HG03175 (cell line): ENCODE results near the gene KIAA0319L.
"Not testable (repeated sequence)": the region's sequence is repeated elsewhere in the genome, so short reads cannot be mapped to it uniquely, and the experiment has no call there.

ENCODE experiments used
- ATAC-seq: cut with Tn5 transposase; IDR thresholded peaks from one replicate; pipeline ENCODE4 v1.9.1; 2021; ENCODE audit warnings: mild to moderate bottlenecking, moderate library complexity; ENCODE audit not compliant: unreplicated experiment

KIAA0319L gene

DNA sequence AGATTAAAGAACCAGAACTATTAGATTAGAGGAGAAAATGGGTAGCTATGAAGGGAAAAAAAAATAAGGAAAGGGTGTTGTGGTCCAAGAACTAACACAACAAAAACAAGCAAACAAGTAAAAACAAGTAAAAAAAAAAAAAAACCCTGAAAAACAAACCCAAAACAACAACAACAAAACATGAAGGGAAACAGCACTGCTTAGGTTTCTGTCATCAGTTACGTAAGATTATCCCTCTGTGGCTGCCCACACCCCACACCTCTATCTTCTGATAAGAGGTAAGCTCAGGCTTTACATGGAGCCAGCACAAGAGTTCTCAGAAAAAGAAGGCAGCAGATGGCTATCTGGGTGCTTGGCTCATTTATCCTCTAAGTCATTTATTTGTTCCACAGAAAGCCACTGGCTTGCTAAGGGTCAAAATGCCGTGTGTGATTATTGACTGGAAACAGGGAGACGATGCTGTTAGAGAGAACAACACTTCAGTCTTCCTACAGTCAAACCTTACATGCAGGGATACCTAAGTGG is 57.5 kb downstream of the KIAA0319L start:
- ATAC-seq, result no peak

DNA sequence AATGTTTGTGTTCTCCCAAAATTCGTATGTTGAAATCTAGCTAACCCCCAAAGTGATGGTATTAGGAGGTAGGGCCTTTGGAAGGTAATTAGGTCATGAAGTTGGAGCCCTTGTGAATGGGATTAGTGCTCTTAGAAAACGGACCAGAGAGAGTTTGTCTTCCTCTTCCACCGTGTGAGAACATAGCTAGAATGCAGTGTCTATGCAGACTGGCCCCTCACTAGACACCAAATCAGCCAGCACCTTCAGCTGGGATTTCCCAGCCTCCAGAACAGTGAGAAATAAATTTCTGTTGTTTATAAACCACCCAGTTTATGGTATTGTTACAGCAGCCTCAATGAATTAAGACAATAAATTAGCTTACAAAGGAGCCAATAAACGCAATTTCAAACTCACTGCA is 58.0 kb downstream of the KIAA0319L start:
- ATAC-seq, result no peak

DNA sequence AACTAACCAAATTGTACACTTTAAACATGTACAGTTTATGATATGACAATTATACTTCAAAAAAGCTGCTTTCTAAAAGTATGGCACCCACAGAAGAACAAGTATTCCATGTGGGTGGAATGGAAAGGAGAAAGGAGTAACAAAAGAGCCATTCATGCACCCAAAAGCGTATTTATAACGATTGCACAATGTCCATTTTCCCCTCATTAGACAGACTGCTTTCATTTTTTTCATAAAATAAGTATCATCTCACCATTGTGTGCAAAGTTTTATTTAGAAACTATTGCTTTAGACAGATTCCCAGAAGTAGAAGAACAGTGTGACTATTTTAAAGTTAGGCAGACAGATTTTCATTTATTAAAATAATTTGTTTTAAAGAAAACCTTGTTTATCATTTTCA is 59.6 kb downstream of the KIAA0319L start:
- no peak for ATAC-seq

DNA sequence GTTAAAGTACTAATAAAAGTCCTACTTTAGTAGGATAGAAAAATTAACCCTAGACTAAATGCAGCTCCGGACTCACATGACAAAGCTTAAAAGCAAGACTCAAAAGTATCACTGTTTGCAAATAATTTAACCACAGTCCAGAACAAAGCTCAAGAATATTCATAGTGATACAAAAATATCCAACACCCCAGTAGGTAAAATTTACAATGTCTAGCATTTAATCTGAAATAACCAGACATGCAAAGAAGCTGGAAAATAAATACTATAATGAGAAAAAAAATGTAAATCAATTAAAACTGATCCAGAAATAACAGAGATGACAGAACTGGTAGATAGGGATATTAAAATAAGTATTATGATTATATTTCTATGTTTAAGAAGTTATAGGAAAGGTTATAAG is 67.0 kb downstream of the KIAA0319L start:
- ATAC-seq, result no peak

DNA sequence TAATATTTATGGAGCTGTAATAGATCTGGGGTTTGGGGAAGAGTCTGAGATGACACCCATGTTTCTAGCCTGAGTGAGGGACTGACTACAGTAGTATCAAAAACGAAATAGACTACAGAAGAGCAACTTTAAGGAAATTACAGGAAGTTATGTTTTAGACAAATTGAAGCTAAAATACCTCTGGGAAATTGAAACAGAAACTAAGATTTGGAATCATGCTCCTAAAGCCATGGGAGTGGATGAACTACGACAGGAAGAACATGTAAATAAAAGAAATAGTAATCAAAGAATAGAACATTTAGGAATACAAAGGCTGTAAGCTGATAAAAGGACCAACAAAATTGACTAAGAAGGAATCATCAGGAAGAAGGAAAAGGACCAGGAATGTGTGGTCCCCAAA is 68.9 kb downstream of the KIAA0319L start:
- no peak for ATAC-seq

DNA sequence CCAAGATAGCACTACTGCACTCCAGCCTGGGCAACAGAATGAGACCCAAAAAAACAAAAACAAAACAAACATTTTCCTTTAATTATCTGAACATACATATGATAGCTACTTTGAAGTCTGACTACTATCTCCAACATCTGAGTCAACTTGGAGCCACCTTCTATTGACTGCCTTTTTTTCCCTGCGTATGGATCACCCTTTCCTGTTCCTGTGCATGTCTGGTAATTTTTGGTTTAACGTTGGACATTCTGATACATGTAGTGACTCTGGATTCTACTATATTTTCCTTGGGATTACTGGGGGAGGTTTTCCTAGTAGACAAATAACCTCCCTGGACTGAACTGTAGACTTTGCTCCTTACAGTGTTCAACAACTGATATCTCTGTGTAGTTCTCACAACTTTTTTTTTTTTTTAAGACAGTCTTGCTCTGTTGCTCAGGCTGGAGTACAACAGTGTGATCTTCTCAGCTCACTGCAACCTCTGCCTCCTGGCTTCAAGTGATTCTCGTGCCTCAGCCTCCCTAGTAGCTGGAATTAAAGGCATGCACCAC is 70.3 kb downstream of the KIAA0319L start:
- ATAC-seq, result no peak

DNA sequence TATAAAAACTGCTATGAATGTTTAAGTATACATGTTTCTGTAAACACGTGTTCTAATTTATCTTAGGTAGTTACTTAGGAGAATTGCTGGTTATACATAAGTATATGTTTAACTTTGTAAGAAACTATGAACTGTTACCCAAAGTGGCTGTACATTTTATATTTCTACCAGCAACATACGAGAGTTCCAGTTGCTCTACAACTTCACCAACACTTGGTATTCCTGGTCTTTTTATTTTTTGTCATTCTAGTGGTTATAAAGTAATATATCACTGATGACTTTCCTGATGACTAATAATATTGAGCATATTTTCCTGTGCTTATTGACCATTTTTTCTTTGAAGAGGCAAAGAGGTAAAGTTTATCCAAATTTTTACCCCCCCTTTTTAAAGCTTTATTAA is 76.0 kb downstream of the KIAA0319L start:
- ATAC-seq, result no peak

DNA sequence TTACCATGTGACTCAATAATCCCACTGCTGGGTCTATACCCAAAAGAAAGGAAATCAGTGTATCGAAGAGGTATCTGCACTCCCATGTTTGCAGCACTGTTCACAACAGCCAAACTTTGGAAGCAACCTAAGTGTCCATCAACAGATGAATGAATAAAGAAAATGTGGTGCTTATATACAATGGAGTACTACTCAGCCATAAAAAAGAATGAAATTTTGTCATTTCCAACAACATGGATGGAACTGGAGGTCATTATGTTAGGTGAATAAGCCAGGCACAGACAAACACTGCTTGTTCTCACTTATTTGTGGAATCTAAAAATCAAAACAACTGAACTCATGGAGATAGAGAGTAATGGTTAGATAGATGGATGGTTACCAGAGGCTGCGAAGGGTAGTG is 79.3 kb downstream of the KIAA0319L start:
- ATAC-seq, result no peak

DNA sequence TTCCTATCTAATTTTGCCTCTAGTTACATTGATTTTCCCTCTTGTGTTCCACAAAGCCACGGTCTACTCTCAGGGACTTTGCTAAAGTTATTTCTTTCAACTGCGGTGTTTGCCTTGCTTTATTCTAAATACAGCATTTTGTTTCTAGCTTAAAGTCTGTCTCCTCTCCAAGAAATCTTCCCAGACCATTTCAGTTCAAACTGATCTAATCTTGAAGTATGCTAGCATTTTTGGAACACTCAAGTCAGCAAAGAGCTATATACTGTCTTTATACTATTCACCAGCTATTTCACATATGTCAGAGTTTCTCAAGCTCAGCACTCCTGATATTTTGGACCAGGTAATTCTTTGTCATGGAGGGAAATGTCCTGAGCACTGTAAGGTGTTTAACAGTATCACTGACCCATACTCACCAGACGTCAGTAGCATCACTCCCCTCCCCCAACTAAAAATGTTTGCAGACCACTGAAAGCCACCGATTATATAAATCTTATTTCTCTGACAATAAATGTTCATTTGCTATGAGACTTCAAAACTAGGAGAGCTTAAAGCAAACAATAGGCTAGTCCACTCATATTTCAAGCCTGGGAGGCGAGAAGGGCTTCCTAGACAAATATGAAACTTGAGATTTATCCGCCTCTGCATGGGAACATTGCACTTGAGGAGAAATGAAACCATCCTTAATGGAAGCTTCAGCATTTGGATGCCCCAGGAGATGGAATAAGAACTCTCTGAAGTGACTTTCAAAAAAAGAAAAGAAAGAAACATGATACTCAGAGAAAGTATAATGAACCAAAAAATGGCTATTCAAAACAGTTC is 81.1 kb downstream of the KIAA0319L start:
- no peak for ATAC-seq

DNA sequence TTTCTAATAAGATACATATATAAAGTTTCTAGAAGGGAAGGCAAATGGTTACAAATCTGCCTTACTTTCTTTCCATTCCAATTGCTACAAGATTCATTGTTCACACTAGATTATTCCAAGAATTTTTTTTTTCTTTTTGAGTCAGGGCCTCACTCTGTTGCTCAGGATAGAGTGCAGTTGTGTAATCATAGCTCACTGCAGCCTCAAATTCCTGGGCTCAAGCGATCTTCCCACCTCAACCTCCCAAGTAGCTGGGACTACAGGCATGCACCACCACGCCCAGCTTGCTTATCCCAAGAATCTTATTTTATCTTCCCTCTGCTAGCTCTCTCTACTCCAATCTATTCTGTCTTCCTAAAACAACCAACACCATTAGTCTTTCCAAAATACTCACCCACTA is 81.8 kb downstream of the KIAA0319L start:
- no peak for ATAC-seq

DNA sequence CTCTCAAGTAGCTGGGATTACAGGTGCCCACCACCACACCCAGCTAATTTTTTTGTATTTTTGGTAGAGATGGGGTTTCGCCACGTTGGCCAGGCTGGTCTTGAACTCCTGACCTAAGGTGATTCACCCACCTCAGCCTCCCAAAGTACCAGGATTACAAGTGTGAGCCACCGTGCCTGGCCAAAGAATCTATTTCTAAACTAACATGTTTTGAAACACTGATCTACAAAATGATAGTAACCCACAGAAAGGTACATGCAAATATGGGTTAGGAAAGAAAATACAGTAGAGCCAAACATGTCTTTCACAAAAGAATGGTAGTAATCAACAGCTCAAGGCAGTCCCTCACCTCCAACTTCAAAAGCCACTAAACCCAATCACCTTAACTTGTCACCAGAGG is 84.0 kb downstream of the KIAA0319L start:
- not testable (repeated sequence) for ATAC-seq

DNA sequence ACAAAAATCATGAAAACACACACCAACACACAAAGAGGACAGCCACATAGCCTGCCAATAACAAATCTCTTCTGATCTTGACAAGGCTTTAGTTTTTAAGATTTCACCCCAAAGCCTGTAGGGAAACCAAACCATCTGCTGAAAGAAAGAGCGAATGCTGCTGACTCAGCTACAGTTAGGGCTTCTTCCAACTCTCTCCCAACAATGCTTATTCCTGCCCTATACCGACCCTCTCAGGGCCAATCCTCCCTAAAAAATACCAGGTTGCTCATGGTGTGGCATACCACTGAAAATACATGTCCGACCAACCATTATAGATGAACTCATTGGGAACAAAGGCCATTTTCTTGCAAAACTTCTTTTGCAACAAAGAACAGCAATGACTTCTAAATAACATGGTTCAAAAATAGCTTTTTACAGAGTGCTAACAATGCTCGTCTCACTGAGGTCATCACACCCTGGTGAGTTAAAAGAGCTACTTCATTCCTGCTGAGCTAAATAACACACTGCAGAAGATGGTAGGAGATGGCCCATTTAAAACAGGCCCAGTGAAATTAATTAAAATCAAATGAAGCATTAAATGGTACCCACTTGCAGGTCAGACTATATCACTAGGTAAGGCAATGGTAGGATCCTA is 86.1 kb downstream of the KIAA0319L start:
- no peak for ATAC-seq

DNA sequence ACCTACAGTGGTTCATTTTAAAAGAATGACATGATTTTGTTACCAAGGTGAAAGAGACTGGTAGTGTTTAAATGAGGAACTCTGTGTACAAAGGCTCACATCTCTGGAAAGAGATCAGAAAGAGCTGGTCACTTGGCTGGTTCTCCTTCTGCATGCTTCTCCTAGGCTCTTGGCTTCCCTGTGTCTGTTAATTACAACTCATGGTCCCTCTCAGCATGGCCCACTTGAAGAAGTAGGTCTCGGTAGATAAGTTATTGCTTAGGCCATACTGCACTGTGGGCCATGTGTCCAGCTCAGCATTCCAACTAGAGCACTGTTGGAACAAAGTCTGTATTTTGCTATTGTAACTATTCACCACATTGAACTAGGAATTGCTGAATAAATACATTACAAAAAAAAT is 91.1 kb downstream of the KIAA0319L start:
- ATAC-seq, result no peak

DNA sequence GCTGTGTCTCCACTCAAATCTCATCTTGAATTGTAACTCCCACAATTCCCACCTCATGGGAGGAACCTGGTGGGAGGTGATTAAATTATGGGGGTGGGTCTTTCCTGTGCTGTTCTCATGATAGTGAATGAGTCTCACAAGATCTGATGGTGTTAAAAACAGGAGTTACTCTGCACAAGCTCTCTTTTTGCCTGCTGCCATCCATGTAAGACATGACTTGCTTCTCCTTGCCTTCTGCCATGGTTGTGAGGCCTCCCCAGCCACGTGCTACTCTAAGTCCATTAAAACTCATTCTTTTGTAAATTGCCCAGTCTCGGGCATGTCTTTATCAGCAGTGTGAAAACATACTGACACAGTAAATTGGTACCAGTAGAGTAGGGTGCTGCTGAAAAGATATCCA is 93.5 kb downstream of the KIAA0319L start:
- ATAC-seq, result not testable (repeated sequence)

DNA sequence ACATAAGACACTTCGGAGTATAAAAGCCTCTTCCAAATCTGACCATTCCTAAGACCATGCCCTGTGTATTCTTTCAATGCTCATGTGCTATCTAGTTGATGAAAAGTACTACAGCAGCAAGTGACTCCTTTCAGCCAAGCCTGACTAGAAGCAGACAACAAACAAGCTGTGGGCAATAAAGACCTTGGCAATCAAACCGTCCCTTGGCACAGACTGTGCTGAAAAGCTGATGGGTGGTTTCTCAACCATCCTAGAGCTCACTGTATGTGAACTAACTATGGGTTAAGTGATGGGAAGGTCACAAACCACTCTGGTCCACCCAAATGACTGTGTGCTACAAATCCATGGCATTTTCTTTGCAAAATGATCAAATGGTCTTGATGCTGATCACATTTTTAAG is 94.0 kb downstream of the KIAA0319L start:
- ATAC-seq, result no peak

DNA sequence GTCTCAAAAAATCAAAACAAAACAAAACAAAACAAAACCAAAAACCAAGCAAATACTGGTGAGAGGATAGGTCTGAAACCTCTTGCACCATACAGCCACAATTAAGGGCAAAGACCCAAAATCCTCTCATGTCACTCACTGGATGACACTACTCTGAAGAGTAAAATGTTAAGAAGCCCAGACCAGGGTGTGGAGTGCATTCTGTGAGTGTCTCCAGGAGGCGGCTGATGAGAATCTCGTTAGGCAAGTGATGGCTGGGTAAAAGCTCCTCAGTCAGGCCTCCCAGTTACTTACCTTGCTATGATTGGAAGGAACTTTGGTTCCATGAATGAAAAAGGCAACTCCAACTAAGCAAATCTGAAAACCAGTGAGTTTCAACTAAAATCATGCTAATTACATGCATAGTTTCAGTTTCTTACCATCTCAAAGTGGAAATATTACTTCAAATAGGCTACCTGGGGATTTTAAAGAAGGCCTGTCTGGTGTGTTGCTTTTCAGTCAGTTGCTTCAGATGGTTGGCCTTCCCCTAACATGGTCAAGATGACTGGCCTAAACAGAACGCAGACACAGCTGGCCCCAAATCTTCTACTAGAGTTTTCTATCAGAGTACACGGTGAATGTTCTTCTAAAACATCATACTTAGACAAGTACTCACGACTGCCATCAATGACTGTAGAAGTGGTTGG is 95.1 kb downstream of the KIAA0319L start:
- no peak for ATAC-seq

DNA sequence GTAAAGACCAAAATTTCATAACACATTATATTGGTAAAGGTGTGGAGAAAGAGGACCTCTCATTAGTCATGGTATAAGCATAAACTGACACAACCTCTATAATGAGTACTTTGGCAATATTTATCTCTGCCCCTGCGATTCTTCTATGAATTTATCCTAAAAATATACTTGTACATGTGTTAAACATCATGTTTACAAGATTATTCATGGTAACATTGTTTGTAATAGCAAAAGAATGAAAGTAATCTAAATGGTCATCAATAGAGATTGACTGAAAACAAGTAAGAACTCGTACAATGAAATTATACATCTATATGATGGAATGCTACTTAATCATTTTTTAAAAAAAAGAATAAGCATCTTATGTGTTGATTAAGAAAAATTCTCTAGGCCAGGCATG is 96.4 kb downstream of the KIAA0319L start:
- no peak for ATAC-seq

DNA sequence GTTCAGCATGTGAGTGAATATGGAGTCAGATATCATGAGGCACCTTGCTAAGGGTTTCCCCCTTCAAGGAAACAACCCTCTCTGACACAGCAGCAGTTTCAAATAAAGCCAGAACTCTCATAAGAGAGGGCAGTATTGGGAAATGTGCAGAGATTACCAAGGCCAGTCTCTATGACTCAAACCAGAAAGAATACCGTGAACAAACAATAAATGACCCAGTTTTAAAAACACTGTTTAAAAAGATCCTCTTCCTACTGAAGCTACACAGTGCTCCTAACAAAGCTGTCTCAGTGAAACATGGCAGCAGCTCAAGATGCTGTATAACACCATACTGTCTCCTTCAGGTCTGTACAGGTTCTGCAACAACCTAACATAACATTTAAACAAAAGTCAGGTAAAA is 102.6 kb downstream of the KIAA0319L start:
- ATAC-seq, result no peak

DNA sequence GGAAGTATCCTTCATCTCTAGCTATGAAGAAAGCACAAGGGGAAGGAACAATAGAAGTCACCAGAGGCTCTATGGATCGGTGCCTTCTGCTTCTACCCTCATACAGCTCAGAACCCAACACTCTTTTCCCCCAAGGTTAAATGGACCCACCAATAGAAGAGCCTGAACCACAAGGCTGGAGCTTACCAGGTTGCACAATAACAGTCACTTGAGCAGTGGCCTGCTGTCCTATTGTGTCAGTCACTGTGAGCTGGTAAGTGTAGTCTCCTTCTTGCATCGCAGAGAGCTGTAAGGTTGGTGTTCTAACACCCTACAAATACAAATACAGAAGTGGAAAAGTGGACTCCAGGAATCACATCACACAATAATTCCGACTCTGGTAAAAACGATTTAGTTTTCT is 103.0 kb downstream of the KIAA0319L start:
- no peak for ATAC-seq

DNA sequence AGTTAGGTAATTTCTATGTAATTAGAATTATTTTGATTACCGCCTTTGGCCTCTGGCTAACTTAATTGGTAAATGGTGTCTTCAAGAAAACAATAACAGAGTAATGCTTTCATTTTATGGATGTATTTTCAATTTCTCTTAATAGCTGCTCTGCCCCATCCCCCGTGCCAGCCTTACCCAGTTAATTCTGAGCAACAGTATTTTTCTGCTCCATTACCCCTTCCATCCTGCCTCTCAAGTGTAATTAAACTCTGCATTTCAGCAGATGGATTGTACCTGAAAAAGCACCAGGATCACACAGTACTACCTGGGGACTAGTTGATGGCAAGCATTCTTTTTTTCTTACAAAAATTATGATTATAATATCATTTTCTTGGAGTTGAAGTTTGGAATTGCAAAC is 104.2 kb downstream of the KIAA0319L start:
- no peak for ATAC-seq

DNA sequence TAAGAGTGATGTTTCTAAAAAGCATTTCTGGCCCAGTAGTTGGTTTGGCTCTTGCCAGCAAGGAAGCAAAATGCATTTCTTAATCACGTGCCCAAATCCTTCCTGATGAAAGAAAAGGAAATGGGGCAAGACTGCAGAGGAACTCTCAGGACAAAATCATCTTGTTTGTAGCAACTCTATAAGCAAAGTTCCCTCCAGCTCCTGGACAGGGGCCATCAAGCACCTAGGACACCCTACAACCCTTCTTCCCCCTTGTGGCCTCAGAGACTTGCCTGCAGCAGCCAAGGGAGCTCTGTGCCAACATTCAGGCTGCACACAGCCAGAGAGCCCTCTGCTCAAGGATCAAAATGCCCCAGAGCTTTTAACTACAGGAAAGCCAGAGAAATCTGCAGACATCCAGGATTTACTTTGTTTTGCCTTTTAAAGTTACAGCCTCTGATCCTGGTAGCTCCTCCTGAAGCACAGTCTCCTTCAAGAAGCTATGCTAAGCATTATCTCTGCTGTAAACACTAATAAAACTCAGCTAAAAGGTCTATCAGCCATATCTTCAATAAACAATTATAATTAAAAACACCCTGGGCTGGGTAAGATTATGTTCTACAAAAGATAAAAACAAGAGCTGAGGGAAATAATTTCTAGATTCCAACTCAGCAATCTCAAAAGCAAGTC is 105.0 kb downstream of the KIAA0319L start:
- ATAC-seq, result no peak
